Upper lobe of left lung (tissue), 4 donors: ENCODE measurements around the gene RASAL1.

Experiments
- EP300 ChIP-seq, 4 donors: sonication (generic); formaldehyde crosslinking; IDR thresholded peaks; one replicate each; pipeline ENCODE4 v1.5.1; 2017; ENCODE audit warnings: antibody characterized with exemption in 4 of 4, control low read depth in 2 of 4
- POLR2A ChIP-seq, 4 donors: fragments of 450-650 bp; IDR thresholded peaks; one replicate each; pipeline ENCODE4 v1.5.1; 2016 to 2017; ENCODE audit warnings: antibody characterized with exemption in 4 of 4, mild to moderate bottlenecking in 2 of 4
- TF ChIP-seq, protein P1 (sequence below), 6 experiments: fragments of 450-650 bp in 4 of 6; fragments of 200-600 bp in 2 of 6; sonication (generic) in 2 of 6; IDR thresholded peaks; one replicate each; pipeline ENCODE4 v1.5.1; 2016 to 2019; ENCODE audit warnings: antibody characterized with exemption in 6 of 6

DNA sequence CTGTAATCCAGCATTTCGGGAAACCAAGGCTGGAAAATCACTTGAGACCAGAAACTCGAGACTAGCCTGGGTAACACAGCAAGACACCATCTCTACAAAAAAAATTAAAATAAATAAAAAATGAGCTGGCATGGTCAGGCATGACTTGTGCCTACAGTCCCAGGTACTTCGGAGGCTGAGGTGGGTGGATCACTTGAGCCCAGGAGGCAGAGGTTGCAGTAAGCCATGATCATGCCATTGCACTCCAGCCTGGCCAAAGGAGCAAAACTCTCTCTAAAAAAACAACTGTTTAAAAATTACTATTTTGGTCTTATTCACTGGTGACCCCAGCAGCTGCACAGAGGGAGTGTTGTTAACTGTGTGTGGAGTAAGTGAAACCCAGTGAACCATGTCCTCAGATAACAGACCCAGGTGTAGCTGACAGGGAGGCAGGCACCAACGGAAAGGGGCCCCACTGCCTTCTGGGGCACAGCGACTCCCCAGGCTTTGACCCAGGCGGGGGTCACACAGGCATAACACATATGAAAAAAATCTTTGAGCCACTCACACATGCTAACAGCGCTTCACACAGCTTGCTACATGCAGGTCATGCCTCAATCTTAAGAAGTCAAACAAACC, 37.6 kb upstream of the RASAL1 start:
- TF ChIP-seq POLR2A (IDR thresholded peaks at IDR 0.05) (no peak), EP300 (IDR thresholded peaks at IDR 0.05) (no peak)
- TF ChIP-seq, protein P1, sequence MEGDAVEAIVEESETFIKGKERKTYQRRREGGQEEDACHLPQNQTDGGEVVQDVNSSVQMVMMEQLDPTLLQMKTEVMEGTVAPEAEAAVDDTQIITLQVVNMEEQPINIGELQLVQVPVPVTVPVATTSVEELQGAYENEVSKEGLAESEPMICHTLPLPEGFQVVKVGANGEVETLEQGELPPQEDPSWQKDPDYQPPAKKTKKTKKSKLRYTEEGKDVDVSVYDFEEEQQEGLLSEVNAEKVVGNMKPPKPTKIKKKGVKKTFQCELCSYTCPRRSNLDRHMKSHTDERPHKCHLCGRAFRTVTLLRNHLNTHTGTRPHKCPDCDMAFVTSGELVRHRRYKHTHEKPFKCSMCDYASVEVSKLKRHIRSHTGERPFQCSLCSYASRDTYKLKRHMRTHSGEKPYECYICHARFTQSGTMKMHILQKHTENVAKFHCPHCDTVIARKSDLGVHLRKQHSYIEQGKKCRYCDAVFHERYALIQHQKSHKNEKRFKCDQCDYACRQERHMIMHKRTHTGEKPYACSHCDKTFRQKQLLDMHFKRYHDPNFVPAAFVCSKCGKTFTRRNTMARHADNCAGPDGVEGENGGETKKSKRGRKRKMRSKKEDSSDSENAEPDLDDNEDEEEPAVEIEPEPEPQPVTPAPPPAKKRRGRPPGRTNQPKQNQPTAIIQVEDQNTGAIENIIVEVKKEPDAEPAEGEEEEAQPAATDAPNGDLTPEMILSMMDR (IDR thresholded peaks at IDR 0.05): no peak
